ENCODE results near the gene UBQLN3.

DNA sequence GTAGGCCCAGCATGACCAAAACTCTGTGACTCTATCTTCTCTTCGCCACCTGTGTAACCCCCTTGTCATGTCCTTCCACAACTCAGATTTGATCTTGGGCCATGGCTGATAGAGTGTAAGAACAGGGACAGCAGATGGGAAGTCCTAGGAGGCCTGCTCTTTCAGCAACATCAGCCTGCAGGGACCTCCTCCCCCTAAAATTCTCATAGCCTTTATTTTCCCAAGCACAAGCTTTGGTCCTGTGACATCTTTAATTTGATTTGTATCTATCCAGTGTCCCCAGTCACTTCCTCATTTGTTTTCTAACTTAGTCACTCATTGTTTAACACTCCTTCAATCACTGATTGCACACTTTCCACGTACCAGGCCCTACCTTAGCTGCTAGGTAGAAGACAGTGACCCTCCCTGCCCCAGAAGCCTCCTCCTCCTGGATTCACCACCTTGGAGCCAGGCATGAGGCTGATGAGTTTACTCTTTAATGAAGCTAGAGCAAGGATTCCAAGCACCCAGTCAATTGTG lies 5.3 kb downstream of the UBQLN3 start:
- TF ChIP-seq, protein P1, sequence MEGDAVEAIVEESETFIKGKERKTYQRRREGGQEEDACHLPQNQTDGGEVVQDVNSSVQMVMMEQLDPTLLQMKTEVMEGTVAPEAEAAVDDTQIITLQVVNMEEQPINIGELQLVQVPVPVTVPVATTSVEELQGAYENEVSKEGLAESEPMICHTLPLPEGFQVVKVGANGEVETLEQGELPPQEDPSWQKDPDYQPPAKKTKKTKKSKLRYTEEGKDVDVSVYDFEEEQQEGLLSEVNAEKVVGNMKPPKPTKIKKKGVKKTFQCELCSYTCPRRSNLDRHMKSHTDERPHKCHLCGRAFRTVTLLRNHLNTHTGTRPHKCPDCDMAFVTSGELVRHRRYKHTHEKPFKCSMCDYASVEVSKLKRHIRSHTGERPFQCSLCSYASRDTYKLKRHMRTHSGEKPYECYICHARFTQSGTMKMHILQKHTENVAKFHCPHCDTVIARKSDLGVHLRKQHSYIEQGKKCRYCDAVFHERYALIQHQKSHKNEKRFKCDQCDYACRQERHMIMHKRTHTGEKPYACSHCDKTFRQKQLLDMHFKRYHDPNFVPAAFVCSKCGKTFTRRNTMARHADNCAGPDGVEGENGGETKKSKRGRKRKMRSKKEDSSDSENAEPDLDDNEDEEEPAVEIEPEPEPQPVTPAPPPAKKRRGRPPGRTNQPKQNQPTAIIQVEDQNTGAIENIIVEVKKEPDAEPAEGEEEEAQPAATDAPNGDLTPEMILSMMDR (CRISPR knock-in tag; IDR thresholded peaks at IDR 0.05): no peak
- TF ChIP-seq CBX2 (IDR thresholded peaks at IDR 0.05; ENCODE audit: low read depth, low read length) (no peak), CBX2 (CRISPR knock-in tag; IDR thresholded peaks at IDR 0.05; ENCODE audit: low read depth) (no peak), CEBPG (CRISPR knock-in tag; IDR thresholded peaks at IDR 0.05) (no peak)
